GM18519 (cell line): ENCODE results near the gene MORC3.
"Not testable (repeated sequence)": the region's sequence is repeated elsewhere in the genome, so short reads cannot be mapped to it uniquely, and the experiment has no call there.

Experiments used
- ATAC-seq: cut with Tn5 transposase; IDR thresholded peaks from one replicate; pipeline ENCODE4 v1.9.1; 2021; ENCODE audit warnings: mild to moderate bottlenecking, moderate library complexity; ENCODE audit not compliant: unreplicated experiment, low FRiP score

Gene MORC3

GRCh38 chr21:36381841-36382589 is 62.0 kb downstream of the MORC3 start:
- no peak for ATAC-seq

- ATAC-seq: not testable (repeated sequence)
Measured at GRCh38 chr21:36382722-36383121, 62.7 kb downstream of the MORC3 start.

- ATAC-seq: no peak
Measured at GRCh38 chr21:36384885-36385232, 64.9 kb downstream of the MORC3 start.

- ATAC-seq: peak; percentile 84
Measured at GRCh38 chr21:36385233-36386030, 65.4 kb downstream of the MORC3 start, which contains the start of gene CHAF1B. CHAF1B (plus strand) TSS chr21:36385392; CDS start chr21:36386137, 745 bp downstream.

- no peak for ATAC-seq
Measured at GRCh38 chr21:36386031-36386642, 66.1 kb downstream of the MORC3 start.

GRCh38 chr21:36388096-36388495 is 68.1 kb downstream of the MORC3 start:
- ATAC-seq: no peak

- no peak for ATAC-seq
Measured at GRCh38 chr21:36388835-36389234, 68.8 kb downstream of the MORC3 start.

GRCh38 chr21:36391649-36392048 is 71.7 kb downstream of the MORC3 start:
- not testable (repeated sequence) for ATAC-seq

- ATAC-seq: no peak
Measured at GRCh38 chr21:36395353-36396111, 75.5 kb downstream of the MORC3 start.

GRCh38 chr21:36396325-36396724 is 76.3 kb downstream of the MORC3 start:
- ATAC-seq: no peak

- no peak for ATAC-seq
Measured at GRCh38 chr21:36396971-36397370, 77.0 kb downstream of the MORC3 start.

GRCh38 chr21:36397606-36398005 is 77.6 kb downstream of the MORC3 start:
- ATAC-seq: no peak

GRCh38 chr21:36399736-36400135 is 79.7 kb downstream of the MORC3 start:
- not testable (repeated sequence) for ATAC-seq

GRCh38 chr21:36400719-36401118 is 80.7 kb downstream of the MORC3 start:
- ATAC-seq: no peak

GRCh38 chr21:36402339-36402738 is 82.3 kb downstream of the MORC3 start:
- ATAC-seq: no peak

GRCh38 chr21:36403713-36404112 is 83.7 kb downstream of the MORC3 start:
- ATAC-seq: no peak

- no peak for ATAC-seq
Measured at GRCh38 chr21:36408568-36408967, 88.6 kb downstream of the MORC3 start.

- ATAC-seq: no peak
Measured at GRCh38 chr21:36411301-36411700, 91.3 kb downstream of the MORC3 start.

GRCh38 chr21:36412916-36413315 is 92.9 kb downstream of the MORC3 start:
- ATAC-seq: no peak

- no peak for ATAC-seq
Measured at GRCh38 chr21:36415375-36415774, 95.4 kb downstream of the MORC3 start.

GRCh38 chr21:36419241-36419640 is 99.2 kb downstream of the MORC3 start:
- no peak for ATAC-seq
